GM21390 (cell line): ENCODE results near the gene JADE3.

ENCODE experiments used
- ATAC-seq: cut with Tn5 transposase; IDR thresholded peaks from one replicate; pipeline ENCODE4 v1.9.1; 2021; ENCODE audit not compliant: unreplicated experiment

JADE3 gene

DNA sequence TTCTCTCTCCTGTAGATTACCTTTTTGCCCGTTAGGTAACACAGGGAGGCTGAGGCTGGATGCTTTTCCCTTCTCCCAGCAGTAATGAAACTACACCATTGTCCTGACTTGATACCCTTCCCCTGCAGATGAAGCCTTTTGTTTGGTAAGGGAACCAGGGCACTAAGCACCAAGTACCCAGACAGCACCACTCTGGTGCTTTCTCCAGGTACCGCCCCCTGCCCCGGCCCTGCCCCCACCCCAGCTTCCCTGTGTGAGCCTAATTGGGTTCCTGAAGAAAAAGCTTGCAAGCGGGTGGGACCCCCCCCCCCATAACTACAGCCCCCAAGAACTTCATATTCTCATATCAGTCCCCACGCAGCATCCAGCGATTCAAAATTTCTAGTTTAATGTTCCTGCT, 79.8 kb downstream of the JADE3 start:
- no peak for ATAC-seq

DNA sequence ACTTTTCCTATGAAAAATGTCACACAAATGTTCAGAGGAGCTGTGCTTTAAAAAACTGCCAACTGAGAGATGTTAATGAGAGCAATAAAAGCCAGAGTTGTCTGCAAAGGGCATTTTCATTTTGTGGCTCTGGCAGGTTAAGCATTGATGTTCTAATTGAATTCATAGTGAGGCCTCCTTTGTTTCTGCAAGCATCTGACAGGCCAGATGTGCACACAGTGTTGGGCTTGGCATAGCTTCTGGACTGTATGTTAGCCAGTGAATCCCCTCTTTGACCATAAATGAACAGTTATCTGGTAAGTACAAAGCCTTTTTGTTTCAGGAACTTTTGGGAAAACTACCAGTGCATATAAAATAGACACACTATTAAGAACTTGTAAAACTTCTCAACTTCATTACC, 81.9 kb downstream of the JADE3 start:
- ATAC-seq = no peak

DNA sequence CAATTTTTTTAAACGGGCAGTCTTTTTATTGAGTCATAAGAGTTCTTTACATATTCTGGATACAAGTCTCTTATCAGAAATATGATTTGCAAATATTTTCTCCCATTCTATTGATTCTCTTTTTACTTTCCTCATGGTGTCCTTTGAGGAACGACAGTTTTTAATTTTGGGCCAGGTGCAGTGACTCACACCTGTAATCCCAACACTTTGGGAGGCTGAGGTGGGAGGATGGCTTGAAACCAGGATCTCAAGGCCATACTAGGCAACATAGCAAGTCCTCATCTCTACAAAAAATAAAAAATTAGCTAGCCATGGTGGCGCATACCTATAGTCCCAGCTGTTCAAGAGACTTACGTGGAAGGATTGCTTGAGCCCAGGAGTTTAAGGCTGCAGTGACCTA, 99.9 kb downstream of the JADE3 start:
- no peak for ATAC-seq

DNA sequence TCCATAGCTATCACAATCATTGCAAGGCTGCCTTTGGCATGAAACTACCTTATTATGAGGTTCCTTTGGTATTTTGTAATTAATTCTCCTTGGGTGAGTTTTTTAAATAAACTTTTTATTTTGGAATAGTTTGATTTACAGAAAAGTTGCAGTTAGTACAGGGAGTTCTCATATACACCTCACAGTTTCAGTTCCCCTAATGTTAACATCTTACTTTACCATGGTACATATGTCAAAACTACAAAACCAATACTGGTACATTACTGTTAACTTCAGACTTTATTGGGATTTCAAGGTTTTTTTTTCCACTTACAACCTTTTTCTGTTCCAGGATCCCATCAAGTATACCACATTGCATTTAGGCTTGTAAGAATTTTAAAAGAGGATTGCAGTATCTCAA, 114.0 kb downstream of the JADE3 start:
- ATAC-seq = no peak

DNA sequence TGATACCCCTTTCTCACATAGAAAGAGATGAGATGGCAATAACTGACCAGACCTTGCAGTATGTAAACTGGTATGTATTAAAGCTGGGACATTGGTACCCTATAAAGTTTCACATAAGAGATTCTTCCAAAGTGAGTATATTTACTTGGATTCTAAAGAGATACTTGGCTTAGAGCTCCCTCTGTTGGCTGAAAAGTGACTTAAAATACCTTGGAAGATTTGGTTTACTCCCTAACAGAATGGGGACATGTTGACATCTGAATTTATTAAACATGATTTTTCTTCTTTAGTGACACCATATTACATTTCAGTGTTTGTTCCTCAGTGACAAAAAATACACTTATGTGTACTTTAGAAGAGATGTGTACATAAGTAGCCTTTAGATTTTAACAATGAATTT, 118.1 kb downstream of the JADE3 start:
- ATAC-seq = no peak

DNA sequence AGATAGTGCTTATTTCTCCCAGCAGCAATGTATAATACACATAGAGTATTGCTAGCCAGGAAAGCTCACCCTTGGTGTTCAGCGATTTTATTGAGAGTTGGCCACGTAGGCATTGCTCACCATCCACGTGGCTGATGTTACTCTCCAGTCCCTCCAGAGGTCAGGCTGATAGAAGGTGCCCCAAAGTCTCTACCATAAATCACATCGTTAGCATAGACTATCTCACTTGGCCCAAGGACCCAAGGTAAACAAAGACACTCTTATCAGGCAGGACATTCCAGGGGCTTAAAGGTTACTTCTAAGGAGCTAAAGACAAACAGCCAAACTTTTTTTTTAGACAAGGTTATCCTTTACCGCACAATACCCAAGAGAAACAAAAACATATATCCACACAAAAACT, 135.8 kb downstream of the JADE3 start:
- no peak for ATAC-seq

DNA sequence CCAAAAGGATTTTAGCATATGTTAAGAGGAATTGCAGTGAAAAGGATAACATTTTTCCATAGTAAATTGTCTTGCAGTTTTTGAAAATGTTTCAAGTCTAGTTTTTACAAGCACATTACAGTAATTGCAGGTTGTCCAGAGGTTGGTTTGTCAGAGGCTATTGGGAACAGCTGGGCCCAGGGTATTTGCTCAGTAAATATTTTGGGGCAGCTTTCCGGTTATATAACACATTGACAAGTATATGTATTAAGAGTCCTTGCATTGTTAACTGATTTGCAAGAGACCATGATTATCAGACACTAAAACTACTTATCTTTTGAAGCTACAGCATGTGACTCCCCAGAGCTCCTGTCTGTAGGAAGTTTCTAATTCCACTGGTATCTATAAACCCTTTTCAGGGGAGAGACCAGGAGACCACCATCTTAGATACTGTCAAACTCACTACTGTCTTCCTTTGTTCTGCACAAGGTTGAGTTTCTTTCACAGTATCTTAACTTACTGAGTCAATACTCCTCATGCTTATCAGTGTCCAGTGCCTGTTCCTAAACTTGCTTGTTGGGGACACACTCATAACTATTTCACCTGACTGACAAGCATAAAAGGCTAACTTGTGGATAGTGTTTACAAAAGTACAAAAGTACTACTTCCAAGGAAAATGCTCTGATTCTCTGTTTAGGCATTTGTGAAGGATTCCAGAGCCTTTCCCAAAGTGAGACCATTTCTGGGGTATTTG, 147.1 kb downstream of the JADE3 start:
- ATAC-seq = no peak

DNA sequence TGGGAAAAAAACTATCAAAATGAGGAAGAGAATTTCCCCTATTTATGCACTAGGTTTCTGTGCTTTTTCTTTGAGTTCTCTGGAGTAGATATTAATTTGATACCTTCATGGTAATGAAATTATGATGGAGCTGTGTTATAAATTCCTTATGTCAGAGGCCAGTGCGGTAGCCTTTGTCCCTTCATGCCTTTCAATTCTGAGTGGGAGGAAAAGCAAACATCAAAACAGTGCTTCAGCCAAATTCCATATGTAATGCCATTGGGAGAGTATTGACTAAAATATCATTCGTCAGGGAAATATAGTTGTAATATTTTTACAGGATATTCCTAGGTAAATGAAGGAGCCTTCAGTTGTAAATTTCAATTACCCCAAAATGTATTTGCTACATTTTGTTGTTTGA, 148.5 kb downstream of the JADE3 start:
- no peak for ATAC-seq

DNA sequence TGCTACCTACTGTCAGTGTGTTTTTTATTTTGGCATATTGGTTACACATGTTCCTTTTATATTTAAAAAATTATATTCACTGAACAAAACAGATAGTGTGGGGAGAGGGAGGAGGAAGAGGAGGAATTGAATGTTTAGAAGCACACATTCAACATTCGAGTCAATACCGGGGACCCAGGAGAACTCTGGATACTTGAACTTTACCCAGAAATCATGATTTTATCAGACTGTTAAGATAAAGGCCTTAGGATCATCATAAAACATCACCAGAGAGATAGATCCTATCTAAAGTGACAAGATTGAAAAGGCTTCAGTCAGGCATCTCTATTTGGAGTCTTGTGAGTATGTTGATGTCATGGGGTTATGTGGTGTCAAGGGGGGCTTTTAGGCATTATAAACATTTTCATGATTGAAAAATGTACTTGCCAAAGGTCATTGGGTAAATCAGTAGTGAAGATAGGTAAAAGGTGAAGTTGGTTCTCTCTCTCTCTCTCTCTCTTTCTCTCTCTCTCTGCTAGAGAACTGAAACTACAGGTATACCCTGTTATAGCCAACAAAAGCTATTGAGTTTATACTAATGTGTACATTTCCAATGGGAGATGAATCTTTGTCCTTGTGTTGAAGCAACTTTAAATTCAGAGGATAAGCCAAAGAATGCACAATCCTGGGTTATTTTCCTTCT, 149.2 kb downstream of the JADE3 start:
- no peak for ATAC-seq

DNA sequence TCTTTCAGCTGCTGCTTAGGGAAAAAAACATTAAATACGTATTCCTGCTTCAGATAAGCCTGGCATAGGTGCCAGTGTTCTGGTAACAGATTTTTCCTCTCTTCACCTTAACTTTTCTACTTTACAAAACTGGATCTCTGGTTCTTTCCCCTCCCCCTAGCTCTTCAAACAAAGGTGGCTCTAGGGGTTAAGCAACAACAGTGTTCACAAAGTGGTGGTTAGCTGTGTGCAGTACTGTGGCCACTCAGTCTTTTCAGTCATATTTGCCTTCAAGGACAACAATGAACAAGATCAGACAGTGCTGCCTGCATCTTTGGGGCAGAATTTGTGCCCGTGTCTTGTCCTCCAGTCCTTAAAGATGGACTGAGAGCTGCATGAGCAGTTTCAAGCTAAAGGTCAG, 151.0 kb downstream of the JADE3 start:
- ATAC-seq = no peak

DNA sequence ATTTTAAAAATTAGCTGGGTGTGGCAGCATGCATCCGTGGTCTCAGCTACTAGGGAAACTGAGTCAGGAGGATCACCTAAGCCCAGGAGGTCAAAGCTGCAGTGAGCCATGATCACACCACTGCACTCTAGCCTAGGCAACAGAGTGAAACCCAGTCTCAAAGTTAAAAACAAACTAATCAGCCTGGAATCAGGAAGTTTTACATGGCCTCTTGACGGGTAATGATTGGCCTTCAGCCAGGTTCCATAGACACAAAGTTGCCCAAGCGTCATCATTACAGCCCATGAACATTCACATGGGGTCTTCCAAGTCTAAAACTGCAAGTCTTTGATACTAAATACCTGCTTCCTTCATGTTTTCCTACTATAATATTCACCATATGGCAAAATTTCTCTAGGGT, 156.0 kb downstream of the JADE3 start:
- ATAC-seq = no peak

DNA sequence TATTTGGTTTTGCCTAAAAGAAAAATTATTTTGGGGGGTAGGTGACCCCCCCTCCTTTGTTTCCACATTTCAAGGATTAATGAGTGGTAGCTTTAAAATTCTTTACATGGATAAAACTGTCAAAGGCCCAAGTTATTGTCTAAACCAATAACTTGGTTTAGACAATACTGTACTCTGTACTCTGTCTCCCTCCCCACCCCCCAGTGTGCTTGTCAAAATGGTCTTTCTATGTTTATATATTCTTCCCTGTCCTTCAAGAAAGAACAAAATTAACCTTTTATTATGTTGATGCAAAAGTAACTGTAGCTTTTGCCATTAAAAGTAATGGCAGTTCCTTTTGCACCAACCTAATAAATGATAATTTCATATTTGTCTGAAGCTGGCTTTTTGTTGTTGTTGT, 156.5 kb downstream of the JADE3 start:
- no peak for ATAC-seq

DNA sequence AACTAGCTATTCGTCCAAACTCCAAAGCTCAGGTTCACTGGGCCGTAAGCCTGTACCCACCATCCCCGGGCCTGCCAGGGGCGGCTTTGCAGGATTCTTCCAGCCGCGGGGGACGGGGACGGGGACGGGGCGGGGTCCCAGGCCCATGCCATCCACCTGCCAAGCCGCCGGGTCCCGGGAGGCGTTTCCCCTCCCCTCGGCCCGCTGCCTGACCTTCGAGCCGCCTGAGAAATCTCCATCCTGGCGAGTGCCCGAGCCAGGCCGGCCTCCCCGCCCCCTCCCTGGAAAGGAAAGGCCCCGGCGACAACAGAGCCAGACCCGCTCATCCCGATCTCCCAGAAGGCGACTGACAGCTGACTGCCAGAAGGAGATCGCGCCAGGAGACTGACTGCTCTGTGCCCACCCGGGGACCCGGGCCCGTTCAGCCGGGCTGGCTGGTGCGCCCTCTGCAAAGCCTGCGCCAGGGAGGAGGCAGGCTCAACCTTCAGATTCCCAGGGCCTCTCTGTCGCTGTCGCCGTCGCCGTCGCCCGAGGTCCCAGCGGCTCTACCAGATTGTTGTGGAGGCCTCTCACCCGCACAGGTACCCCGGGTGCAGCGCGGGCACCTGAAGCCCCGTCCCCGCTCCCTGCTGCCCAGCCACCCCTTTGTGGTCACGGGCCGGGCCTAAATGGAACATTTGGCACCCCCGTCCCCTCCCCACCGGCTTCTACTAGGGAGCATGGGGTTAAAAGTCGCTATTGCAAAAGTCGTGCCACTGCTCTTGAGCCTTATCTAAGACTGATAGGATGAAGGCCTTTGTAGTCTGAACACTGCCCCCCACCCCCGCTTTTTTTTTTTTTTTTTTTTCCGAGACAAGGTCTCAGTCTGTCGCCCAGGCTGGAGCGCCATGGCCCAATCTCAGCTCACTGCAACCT, 166.2 kb downstream of the JADE3 start, which contains the start of gene RGN:
Gene RGN, plus strand, starts transcription at position 315 of the 915 bp plus-strand sequence. CDS start 2,702 bp downstream, outside the sequence.
- no peak for ATAC-seq

DNA sequence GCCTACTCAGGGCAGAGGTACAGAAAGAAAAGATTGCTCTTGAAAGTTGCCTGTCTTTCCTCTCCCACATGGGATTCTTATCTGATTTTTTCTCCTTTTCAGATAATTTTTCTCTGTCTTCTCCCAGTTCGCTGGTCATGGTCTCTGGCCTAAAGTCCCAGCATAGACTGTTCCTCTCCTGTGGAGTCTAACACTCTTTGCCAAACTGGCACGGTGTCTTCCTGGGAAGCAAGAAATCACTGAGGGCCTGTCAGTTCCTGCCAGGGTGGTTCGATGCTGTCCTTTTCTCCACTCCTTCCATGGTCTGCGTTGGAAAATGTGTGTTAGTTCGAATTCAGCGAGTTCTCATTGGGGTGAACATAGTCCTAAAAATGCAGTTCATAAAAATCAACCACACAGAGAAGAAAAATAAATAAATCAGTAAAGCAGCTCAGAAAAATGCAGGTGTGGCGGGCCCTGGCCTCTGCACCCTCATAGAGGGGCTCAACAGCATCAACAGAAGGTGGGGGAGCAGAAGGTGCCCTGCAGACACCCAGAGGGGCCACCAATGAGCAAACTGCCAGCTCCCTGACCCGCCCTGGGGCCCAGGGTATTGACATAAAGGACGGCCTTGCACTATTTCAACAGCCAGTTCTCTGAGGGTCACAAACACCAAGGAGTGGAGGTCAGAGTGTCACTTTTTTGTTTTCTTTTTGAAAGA, 168.1 kb downstream of the JADE3 start:
- ATAC-seq = no peak

DNA sequence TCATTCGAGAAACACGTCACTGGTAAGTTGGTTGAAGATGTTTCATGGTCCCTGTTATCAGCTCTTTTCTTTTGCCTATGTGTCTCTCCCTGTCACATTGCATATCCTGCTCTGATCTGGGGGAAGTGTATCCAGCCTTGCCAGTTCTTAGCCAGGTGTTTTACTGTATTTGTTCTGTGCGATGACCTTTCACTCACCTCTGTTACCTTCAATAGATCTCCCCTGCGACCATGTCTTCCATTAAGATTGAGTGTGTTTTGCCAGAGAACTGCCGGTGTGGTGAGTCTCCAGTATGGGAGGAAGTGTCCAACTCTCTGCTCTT, 168.7 kb downstream of the JADE3 start:
- no peak for ATAC-seq

DNA sequence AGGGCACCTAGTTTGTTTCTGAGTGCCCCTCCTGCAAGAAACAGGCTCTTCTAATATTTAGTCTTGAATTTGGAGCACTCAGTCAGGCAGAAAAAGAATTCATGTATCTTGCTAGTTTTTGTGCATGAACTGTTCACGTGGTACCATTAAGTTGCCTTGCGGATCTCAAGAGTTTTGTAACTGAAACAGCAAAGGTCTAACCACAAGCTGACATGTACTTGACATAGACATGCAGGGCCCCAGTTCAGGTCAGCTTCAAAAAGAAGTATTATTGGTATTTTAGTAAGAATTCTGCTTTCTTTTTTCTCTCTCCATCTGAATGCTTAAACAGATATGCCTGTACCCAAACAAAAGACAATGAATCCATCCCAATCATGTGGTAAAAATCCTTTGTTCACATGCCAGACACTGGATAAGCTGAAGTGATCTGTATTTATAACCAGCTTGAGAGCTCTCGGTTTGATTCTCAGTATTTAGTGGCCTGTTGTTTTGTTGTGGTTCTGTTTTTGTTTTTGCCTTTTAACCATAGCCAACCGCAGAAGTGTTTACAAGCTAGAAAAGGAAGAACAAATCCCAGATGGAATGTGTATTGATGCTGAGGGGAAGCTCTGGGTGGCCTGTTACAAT, 179.0 kb downstream of the JADE3 start:
- peak; percentile 83 for ATAC-seq

DNA sequence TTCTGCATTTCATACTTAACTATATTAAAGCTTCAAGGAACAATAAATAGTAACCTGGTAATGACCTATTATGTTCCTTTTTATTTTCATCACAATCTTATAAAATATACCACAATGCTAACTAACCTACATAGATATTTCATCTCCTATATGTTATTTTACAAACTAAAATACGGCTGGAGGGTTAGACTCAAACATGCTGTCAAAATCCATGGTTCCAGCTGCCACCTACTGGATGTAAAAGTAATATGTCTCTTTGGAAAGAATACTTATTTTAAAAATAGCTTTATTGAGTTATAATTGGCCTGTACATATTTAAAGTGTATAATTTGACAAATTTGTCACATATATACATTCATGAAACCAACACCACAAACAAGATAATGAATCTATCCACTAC, 181.0 kb downstream of the JADE3 start:
- ATAC-seq = no peak

DNA sequence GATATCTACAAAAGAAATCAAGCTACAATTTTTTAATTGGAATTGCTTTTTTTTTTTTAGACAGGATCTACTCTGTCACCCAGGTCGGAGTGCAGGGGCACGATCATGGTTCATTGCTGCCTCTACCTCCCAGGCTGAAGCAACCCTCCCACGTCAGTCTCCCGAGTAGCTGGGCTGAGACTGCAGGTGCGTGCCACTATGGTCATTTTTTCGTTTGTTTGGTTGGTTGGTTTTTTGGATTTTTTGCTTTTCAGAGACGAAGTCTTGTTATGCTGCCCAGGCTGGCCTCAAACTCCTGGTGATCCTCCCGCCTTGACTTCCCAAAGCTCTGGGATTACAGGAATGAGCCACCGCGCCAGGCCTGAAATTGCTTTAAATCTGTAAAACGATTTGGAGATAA, 181.6 kb downstream of the JADE3 start:
- ATAC-seq = no peak

DNA sequence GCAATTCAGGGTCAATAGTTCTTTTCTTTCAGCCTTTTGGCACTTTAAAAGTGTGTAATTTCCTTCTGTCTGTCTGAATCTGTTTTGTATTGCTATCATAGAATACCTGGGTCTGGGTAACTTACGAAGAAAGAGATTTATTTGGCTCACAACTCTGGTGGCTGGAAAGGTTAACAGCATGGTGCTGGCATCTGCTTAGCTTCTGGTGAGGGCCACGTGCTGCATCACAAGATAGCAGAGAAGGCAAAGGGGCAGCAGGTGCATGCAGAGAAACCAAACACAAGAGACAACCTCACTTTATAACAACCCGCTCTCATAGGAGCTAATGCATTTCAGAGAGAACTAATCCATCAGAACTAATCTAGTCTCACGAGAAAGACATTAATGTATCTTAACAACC, 184.8 kb downstream of the JADE3 start:
- no peak for ATAC-seq

DNA sequence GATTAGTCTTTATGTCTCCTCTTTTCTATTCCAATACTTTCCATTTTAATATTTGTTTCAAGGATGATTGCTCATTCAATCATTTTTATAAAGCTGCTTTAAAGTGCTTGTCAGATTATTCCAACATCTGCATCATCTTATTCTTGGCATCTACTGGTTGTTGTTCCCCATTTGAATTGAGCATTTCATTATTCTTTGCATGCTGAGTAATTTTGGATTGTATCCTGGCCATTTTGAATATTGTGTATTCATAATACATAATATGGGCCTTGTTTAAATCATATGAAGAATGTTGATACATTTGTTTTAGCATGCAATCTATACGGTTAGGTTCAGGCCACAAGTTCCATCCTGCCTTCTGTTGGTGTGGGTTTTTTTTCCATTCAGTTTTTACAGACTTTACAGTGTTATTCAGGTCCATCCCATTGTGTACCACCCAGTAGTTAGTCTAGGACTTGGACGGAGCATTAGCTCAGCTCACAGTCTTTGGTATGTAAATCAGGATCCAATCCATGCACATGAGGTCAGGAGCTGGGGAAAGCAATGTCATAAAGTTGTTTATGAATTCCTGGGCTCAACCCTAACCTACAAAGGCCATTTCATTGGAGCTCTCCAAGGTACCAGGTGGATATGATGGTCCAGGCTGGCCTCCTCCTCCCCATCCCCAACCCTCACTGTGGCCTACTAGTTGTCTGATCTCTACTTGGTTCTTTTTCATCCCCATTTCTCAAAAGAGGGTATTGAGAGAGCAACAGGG, 186.3 kb downstream of the JADE3 start:
- no peak for ATAC-seq
